Glutamatergic neuron (in vitro differentiated cells): Measurements from ENCODE around the gene C9orf153. TPM values are rescaled to one million over a fixed set of nuclear protein-coding genes. Genes with fewer than 3 reads are reported as not detected.

Source experiments
- DNase-seq: peaks from one replicate; pipeline ENCODE4 v3.0.0; 2022
- H3K27ac Mint-ChIP-seq: one replicate; pipeline ENCODE4 v1.8.0; 2020; ENCODE audit warnings: mild to moderate bottlenecking, mixed read lengths, inconsistent platforms; ENCODE audit not compliant: unreplicated experiment
- H3K27me3 Mint-ChIP-seq: one replicate; pipeline ENCODE4 v1.8.0; 2020; ENCODE audit warnings: mild to moderate bottlenecking, moderate library complexity, mixed read lengths, inconsistent platforms; ENCODE audit not compliant: unreplicated experiment
- H3K36me3 Mint-ChIP-seq: one replicate; pipeline ENCODE4 v1.8.0; 2020; ENCODE audit warnings: mild to moderate bottlenecking, mixed read lengths, inconsistent platforms; ENCODE audit not compliant: unreplicated experiment
- H3K4me1 Mint-ChIP-seq: one replicate; pipeline ENCODE4 v1.8.0; 2020; ENCODE audit warnings: mild to moderate bottlenecking, low read depth, mixed read lengths, inconsistent platforms; ENCODE audit not compliant: unreplicated experiment
- H3K4me3 Mint-ChIP-seq: one replicate; pipeline ENCODE4 v1.8.0; 2020; ENCODE audit warnings: mild to moderate bottlenecking, mixed read lengths, inconsistent platforms; ENCODE audit not compliant: unreplicated experiment
- H3K9me3 Mint-ChIP-seq: one replicate; pipeline ENCODE4 v1.8.0; 2020; ENCODE audit warnings: mild to moderate bottlenecking, moderate library complexity, mixed read lengths, inconsistent platforms; ENCODE audit not compliant: unreplicated experiment
- CTCF ChIP-seq: fragments of 200-600 bp; sonication (generic); IDR thresholded peaks from one replicate; pipeline ENCODE4 v1.5.0; 2021; ENCODE audit not compliant: partially characterized antibody, unreplicated experiment
- total RNA-seq: library from RNA; stranded (reverse); fragmentation: NEBNext Ultra II Directional; extraction: Animal tissue kit (Norgen Biotek cat#: 25700); gene quantifications from one replicate; pipeline ENCODE4 v1.2.1, GENCODE V29; 2021; ENCODE audit not compliant: unreplicated experiment

C9orf153 gene
- total RNA-seq, 1 donor from 2014 or later, result 0.27 TPM

GRCh38 chr9:86286278-86286677 is 26.8 kb upstream of the C9orf153 start:
- Mint-ChIP-seq H3K4me3 (no peak overlapping the region), H3K27me3 (peaks cover 2% of the 10 kb centered on the region), H3K27ac (peak overlapping the region; percentile 72), H3K36me3 (no peaks in the 10 kb centered on the region), H3K4me1 (peaks cover 23% of the 10 kb centered on the region), H3K9me3 (peaks cover 15% of the 10 kb centered on the region)
- no peak for DNase-seq
- TF ChIP-seq CTCF, result no peak

- H3K4me3 Mint-ChIP-seq, result no peak overlapping the region
These were observed 25.8 kb upstream of the C9orf153 start for GRCh38 chr9:86285261-86285660.

GRCh38 chr9:86282979-86283535 is 23.6 kb upstream of the C9orf153 start:
- no peak for DNase-seq

More at GRCh38 chr9:86285261-86285660, 25.8 kb upstream of the C9orf153 start:
- H3K36me3 Mint-ChIP-seq, result no peaks in the 10 kb centered on the region
- DNase-seq, result no peak
- H3K27me3 Mint-ChIP-seq, result peaks cover 2% of the 10 kb centered on the region
- H3K27ac Mint-ChIP-seq, result no peak overlapping the region
- TF ChIP-seq CTCF, result no peak
- peaks cover 27% of the 10 kb centered on the region for H3K4me1 Mint-ChIP-seq
- peaks cover 16% of the 10 kb centered on the region for H3K9me3 Mint-ChIP-seq

GRCh38 chr9:86282077-86282978 is 22.9 kb upstream of the C9orf153 start, which contains the start of gene ISCA1:
TSS of gene ISCA1 (minus strand) at chr9:86282538. CDS start at chr9:86282458, 80 bp downstream.
- TF ChIP-seq CTCF, result no peak
- DNase-seq, result peak; percentile 100
- peak within 1 kb of the TSS; percentile 97 for H3K4me3 Mint-ChIP-seq
- peaks cover 30% of the 10 kb centered on the region for H3K4me1 Mint-ChIP-seq
- H3K27ac Mint-ChIP-seq, result peak within 1 kb of the TSS; percentile 97
- H3K36me3 Mint-ChIP-seq, result no peaks in the 10 kb centered on the region
- peaks cover 12% of the 10 kb centered on the region for H3K9me3 Mint-ChIP-seq
- H3K27me3 Mint-ChIP-seq, result no peaks in the 10 kb centered on the region

More at GRCh38 chr9:86282979-86283535, 23.6 kb upstream of the C9orf153 start:
- H3K9me3 Mint-ChIP-seq, result peaks cover 16% of the 10 kb centered on the region
- peak overlapping the region; percentile 92 for H3K4me3 Mint-ChIP-seq
- H3K27ac Mint-ChIP-seq, result peak overlapping the region; percentile 96
- peaks cover 36% of the 10 kb centered on the region for H3K4me1 Mint-ChIP-seq
- H3K36me3 Mint-ChIP-seq, result no peaks in the 10 kb centered on the region
- no peak for TF ChIP-seq CTCF
- H3K27me3 Mint-ChIP-seq, result peaks cover 2% of the 10 kb centered on the region
